GM12878 (cell line): ENCODE results near the gene MYO3A.

ENCODE experiments used
- ASH2L ChIP-seq: fragments of 300-600, 200-600 bp; sonication (generic); IDR thresholded peaks from 2 replicates; pipeline ENCODE4 v1.6.1; 2017; ENCODE audit warnings: low read depth, mild to moderate bottlenecking, borderline replicate concordance
- BHLHE40 ChIP-seq, 2 experiments: fragments of 450-650 bp in 1 of 2; IDR thresholded peaks; 2 replicates each; pipeline ENCODE4 v1.6.1; 2011 to 2017; ENCODE audit warnings: low read depth in 2 of 2, borderline replicate concordance in 1 of 2, improper control_type of control experiment in 1 of 2, low read length in 1 of 2, mild to moderate bottlenecking in 1 of 2
- CREB1 ChIP-seq: IDR thresholded peaks from 2 replicates; pipeline ENCODE4 v1.6.1; 2012; ENCODE audit warnings: low read depth, mild to moderate bottlenecking, inconsistent platforms
- FOS ChIP-seq: IDR thresholded peaks from 3 replicates; pipeline ENCODE4 v1.6.1; 2011; ENCODE audit warnings: borderline replicate concordance; ENCODE audit not compliant: insufficient read length; ENCODE audit errors: extremely low read depth
- FOXM1 ChIP-seq: IDR thresholded peaks from 2 replicates; pipeline ENCODE4 v1.6.1; 2012; ENCODE audit warnings: low read depth, mild to moderate bottlenecking, inconsistent platforms, low read length, moderate library complexity
- MYB ChIP-seq: fragments of 150-350 bp; IDR thresholded peaks from 2 replicates; pipeline ENCODE4 v1.6.1; 2014; ENCODE audit warnings: mild to moderate bottlenecking, low read depth, low read length, borderline replicate concordance
- NFIC ChIP-seq: IDR thresholded peaks from 2 replicates; pipeline ENCODE4 v1.6.1; 2012; ENCODE audit warnings: low read depth, mild to moderate bottlenecking, inconsistent platforms, low read length, moderate library complexity
- NR2C2 ChIP-seq: IDR thresholded peaks from 2 replicates; pipeline ENCODE4 v1.6.1; 2011; ENCODE audit warnings: borderline replicate concordance, low read depth; ENCODE audit not compliant: control insufficient read depth, insufficient read length
- POLR2A ChIP-seq: IDR thresholded peaks from 2 replicates; pipeline ENCODE4 v1.6.1; 2011; ENCODE audit warnings: low read depth, mild to moderate bottlenecking, low read length
- RFX5 ChIP-seq: IDR thresholded peaks from 2 replicates; pipeline ENCODE4 v1.6.1; 2011; ENCODE audit warnings: low read depth, low read length, improper control_type of control experiment
- TAF1 ChIP-seq: IDR thresholded peaks from 2 replicates; pipeline ENCODE4 v1.6.1; 2011; ENCODE audit warnings: mild to moderate bottlenecking, low read depth, low read length, borderline replicate concordance
- TF ChIP-seq, protein P1 (sequence below), 3 experiments: IDR thresholded peaks in 2 of 3; conservative IDR thresholded peaks in 1 of 3; 2 replicates each; pipeline ENCODE4 v1.5.1; 2011; ENCODE audit warnings: low read depth in 3 of 3, low read length in 3 of 3, mild to moderate bottlenecking in 3 of 3, control low read depth in 2 of 3, moderate library complexity in 2 of 3, inconsistent platforms in 1 of 3, mixed read lengths in 1 of 3; ENCODE audit not compliant: control insufficient read depth in 2 of 3, insufficient read depth in 1 of 3; ENCODE audit errors: extremely low read depth in 1 of 3
- TF ChIP-seq, protein P2 (sequence below): fragments of 450-650 bp; formaldehyde crosslinking; IDR thresholded peaks from 2 replicates; pipeline ENCODE4 v1.4.0; 2022; ENCODE audit warnings: mild to moderate bottlenecking, moderate library complexity
- TF ChIP-seq, protein P3 (sequence below): IDR thresholded peaks from 2 replicates; pipeline ENCODE4 v1.6.1; 2011; ENCODE audit warnings: borderline replicate concordance, low read depth, mild to moderate bottlenecking, moderate library complexity, low read length; ENCODE audit not compliant: insufficient read depth, poor library complexity, severe bottlenecking

DNA sequence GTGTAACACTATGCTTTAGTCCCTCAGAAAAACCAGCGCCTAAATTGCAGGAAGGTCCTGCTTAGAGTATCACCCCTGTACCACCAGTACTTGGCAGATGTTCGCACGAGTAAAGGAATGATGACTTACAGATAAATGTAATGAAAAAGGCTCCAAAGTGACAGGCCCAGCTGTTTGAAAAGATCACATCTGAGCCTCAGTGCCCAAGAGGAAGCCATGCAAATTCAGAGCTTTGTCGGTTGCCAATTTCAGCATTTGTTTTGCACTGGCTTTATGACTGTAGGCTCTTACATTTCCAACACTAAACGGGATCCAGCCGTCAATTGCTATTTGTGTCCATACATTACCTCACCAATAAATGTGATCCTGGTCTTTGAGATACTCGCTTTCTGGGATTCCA is 222.0 kb downstream of the MYO3A start:
- no peak for TF ChIP-seq CREB1
- TF ChIP-seq, protein P1, sequence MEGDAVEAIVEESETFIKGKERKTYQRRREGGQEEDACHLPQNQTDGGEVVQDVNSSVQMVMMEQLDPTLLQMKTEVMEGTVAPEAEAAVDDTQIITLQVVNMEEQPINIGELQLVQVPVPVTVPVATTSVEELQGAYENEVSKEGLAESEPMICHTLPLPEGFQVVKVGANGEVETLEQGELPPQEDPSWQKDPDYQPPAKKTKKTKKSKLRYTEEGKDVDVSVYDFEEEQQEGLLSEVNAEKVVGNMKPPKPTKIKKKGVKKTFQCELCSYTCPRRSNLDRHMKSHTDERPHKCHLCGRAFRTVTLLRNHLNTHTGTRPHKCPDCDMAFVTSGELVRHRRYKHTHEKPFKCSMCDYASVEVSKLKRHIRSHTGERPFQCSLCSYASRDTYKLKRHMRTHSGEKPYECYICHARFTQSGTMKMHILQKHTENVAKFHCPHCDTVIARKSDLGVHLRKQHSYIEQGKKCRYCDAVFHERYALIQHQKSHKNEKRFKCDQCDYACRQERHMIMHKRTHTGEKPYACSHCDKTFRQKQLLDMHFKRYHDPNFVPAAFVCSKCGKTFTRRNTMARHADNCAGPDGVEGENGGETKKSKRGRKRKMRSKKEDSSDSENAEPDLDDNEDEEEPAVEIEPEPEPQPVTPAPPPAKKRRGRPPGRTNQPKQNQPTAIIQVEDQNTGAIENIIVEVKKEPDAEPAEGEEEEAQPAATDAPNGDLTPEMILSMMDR (IDR thresholded peaks at IDR 0.05 in 2 of 3, conservative IDR thresholded peaks at IDR 0.05 in 1 of 3; ENCODE audit: control insufficient read depth in 2 of 3, extremely low read depth in 1 of 3, insufficient read depth in 1 of 3, low read depth in 3 of 3, low read length in 3 of 3) = no peak
- TF ChIP-seq ASH2L = no peak
- no peak for TF ChIP-seq NFIC
- no peak for TF ChIP-seq BHLHE40 (IDR thresholded peaks at IDR 0.05; ENCODE audit: borderline replicate concordance in 1 of 2, low read depth in 2 of 2, low read length in 1 of 2)
- TF ChIP-seq, protein P2, sequence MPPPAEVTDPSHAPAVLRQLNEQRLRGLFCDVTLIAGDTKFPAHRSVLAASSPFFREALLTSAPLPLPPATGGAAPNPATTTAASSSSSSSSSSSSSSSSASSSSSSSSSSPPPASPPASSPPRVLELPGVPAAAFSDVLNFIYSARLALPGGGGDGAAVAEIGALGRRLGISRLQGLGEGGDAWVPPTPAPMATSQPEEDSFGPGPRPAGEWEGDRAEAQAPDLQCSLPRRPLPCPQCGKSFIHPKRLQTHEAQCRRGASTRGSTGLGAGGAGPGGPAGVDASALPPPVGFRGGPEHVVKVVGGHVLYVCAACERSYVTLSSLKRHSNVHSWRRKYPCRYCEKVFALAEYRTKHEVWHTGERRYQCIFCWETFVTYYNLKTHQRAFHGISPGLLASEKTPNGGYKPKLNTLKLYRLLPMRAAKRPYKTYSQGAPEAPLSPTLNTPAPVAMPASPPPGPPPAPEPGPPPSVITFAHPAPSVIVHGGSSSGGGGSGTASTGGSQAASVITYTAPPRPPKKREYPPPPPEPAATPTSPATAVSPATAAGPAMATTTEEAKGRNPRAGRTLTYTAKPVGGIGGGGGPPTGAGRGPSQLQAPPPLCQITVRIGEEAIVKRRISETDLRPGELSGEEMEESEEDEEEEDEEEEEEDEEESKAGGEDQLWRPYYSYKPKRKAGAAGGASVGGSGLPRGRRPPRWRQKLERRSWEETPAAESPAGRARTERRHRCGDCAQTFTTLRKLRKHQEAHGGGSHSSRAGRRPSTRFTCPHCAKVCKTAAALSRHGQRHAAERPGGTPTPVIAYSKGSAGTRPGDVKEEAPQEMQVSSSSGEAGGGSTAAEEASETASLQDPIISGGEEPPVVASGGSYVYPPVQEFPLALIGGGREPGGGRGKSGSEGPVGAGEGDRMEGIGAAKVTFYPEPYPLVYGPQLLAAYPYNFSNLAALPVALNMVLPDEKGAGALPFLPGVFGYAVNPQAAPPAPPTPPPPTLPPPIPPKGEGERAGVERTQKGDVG (CRISPR knock-in tag) = no peak
- no peak for TF ChIP-seq POLR2A
- TF ChIP-seq TAF1 = no peak
- TF ChIP-seq RFX5 = no peak
- TF ChIP-seq FOS = no peak
- TF ChIP-seq FOXM1 = no peak
- TF ChIP-seq, protein P3, sequence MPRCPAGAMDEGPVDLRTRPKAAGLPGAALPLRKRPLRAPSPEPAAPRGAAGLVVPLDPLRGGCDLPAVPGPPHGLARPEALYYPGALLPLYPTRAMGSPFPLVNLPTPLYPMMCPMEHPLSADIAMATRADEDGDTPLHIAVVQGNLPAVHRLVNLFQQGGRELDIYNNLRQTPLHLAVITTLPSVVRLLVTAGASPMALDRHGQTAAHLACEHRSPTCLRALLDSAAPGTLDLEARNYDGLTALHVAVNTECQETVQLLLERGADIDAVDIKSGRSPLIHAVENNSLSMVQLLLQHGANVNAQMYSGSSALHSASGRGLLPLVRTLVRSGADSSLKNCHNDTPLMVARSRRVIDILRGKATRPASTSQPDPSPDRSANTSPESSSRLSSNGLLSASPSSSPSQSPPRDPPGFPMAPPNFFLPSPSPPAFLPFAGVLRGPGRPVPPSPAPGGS = no peak
- TF ChIP-seq MYB = no peak
- no peak for TF ChIP-seq NR2C2
